CD4-positive, alpha-beta memory T cell (primary cell): ENCODE results near the gene GTF2F2. TPM values are rescaled to one million over a fixed set of nuclear protein-coding genes. Genes with fewer than 3 reads are reported as not detected.
A peak's percentile ranks its signal among the peaks of the same experiment; 100 is the strongest.

Source experiments
- CTCF ChIA-PET: fragments of 350-600 bp; sonication (Branson Sonifier 250); formaldehyde crosslinking; loops from one replicate; lab custom pipeline; 2021; ENCODE audit warnings: inconsistent platforms; ENCODE audit not compliant: partially characterized antibody; lab: Charles Lee
- POLR2A ChIA-PET: fragments of 350-600 bp; sonication (Branson Sonifier 250); formaldehyde crosslinking; loops from one replicate; lab custom pipeline; 2021; ENCODE audit not compliant: partially characterized antibody; lab: Charles Lee
- DNase-seq, 5 donors: peaks; one replicate each; pipeline versions ENCODE4 v3.0.0 to v3.0.0-alpha.2; 2020 to 2022; ENCODE audit warnings: mixed read lengths in 1 of 5
- H3K27ac ChIP-seq: one replicate; pipeline ENCODE4 v1.7.0; 2013; ENCODE audit warnings: low read depth, low read length
- H3K27me3 ChIP-seq: 2 replicates; pipeline ENCODE4 v1.7.0; 2013; ENCODE audit warnings: mild to moderate bottlenecking, low read length, moderate library complexity; ENCODE audit not compliant: insufficient read depth
- H3K36me3 ChIP-seq: 2 replicates; pipeline ENCODE4 v1.7.0; 2013; ENCODE audit warnings: mild to moderate bottlenecking, low read length, moderate library complexity; ENCODE audit not compliant: insufficient read depth
- H3K4me1 ChIP-seq: 2 replicates; pipeline ENCODE4 v1.7.0; 2013; ENCODE audit warnings: mild to moderate bottlenecking, low read length, moderate library complexity; ENCODE audit not compliant: insufficient read depth
- H3K4me3 ChIP-seq, 2 donors: one replicate each; pipeline ENCODE4 v1.7.0; 2013; ENCODE audit warnings: low read length in 2 of 2, mild to moderate bottlenecking in 1 of 2
- H3K9me3 ChIP-seq, 2 donors: one replicate each; pipeline ENCODE4 v1.7.0; 2013; ENCODE audit warnings: low read length in 2 of 2, control low read depth in 1 of 2; ENCODE audit not compliant: control insufficient read depth in 1 of 2
- H3K27ac Mint-ChIP-seq, 7 donors: one replicate each; pipeline ENCODE4 v1.8.0; 2020 to 2021; ENCODE audit warnings: mixed read lengths in 7 of 7, mild to moderate bottlenecking in 6 of 7, inconsistent platforms in 3 of 7, moderate library complexity in 3 of 7
- H3K27me3 Mint-ChIP-seq, 2 donors: one replicate each; pipeline ENCODE4 v1.8.0; 2020 to 2021; ENCODE audit warnings: mixed read lengths in 2 of 2
- H3K36me3 Mint-ChIP-seq, 2 donors: one replicate each; pipeline ENCODE4 v1.8.0; 2020 to 2021; ENCODE audit warnings: mixed read lengths in 2 of 2, inconsistent platforms in 1 of 2, mild to moderate bottlenecking in 1 of 2
- H3K4me1 Mint-ChIP-seq, 4 donors: one replicate each; pipeline ENCODE4 v1.8.0; 2020 to 2021; ENCODE audit warnings: mixed read lengths in 4 of 4, mild to moderate bottlenecking in 1 of 4
- H3K4me3 Mint-ChIP-seq, 8 donors: one replicate each; pipeline ENCODE4 v1.8.0; 2020 to 2021; ENCODE audit warnings: mixed read lengths in 8 of 8, mild to moderate bottlenecking in 7 of 8, moderate library complexity in 6 of 8, inconsistent platforms in 3 of 8
- H3K9me3 Mint-ChIP-seq, 8 donors: one replicate each; pipeline ENCODE4 v1.8.0; 2020 to 2021; ENCODE audit warnings: mixed read lengths in 8 of 8, mild to moderate bottlenecking in 5 of 8, inconsistent platforms in 3 of 8, moderate library complexity in 1 of 8
- intact Hi-C: fragments of 100-400 bp; cut with micrococcal nuclease; formaldehyde crosslinking; loops from one replicate; pipeline ENCODE4 v1.15.1; 2023
- polyA plus RNA-seq, 2 donors: library from polyadenylated mRNA; unstranded; fragments of 300-500 nt; fragmentation: Illumina TruSeq; gene quantifications; one replicate each; pipeline ENCODE4 v1.2.3, GENCODE V29; 2021
- total RNA-seq, 2 experiments: library from RNA; stranded (reverse); gene quantifications; one replicate each; pipeline ENCODE4 v1.2.3, GENCODE V29; 2021

GTF2F2 gene
- total and polyA plus RNA-seq, 4 experiments from 2014 or later: 7.9 to 14.7 (median 11.3) TPM

DNA sequence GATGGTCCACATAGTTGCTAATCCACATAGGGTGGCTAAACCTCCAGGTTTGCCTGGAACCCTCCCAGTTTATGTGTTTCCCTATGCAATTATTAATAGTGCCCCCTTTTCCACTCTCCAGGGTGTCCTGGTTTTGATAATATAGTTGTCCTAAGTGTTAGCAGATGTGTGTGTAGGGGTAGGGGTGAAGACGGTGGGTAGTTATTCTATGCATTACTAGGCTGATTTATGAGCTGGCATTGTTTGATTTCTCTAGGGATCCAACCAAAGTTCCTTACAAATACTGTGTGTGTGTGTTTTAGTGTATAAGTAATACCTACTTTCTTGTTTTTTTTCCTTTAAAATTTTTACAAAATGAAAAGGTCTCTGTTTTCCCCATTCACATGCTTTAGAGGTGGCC lies 21.1 kb downstream of the GTF2F2 start:
- Mint-ChIP-seq H3K9me3 (no peaks in the 10 kb centered on the region), H3K27ac (peak overlapping the region in 1 of 7 donors; percentile 50), H3K36me3 (peaks cover 25 to 28% of the 10 kb centered on the region in 2 donors), H3K27me3 (no peaks in the 10 kb centered on the region), H3K4me3 (no peak overlapping the region), H3K4me1 (peaks cover 14 to 29% (median 20%) of the 10 kb centered on the region in 4 donors)
- ChIA-PET POLR2A (no interaction called here), CTCF (interaction anchor here (1.5 kb wide), 1 partner anchor 19 kb away, joined by 3 read pairs; no protein-coding TSS in a partner anchor)
- DNase-seq: no peak
- no peaks in the 10 kb centered on the region for H3K9me3 ChIP-seq
- no peak overlapping the region for H3K4me3 ChIP-seq
- no peak overlapping the region for H3K27ac ChIP-seq
- H3K27me3 ChIP-seq: no peaks in the 10 kb centered on the region
- H3K4me1 ChIP-seq: no peaks in the 10 kb centered on the region
- intact Hi-C loops: no loop called here
- H3K36me3 ChIP-seq: peaks cover 22% of the 10 kb centered on the region

DNA sequence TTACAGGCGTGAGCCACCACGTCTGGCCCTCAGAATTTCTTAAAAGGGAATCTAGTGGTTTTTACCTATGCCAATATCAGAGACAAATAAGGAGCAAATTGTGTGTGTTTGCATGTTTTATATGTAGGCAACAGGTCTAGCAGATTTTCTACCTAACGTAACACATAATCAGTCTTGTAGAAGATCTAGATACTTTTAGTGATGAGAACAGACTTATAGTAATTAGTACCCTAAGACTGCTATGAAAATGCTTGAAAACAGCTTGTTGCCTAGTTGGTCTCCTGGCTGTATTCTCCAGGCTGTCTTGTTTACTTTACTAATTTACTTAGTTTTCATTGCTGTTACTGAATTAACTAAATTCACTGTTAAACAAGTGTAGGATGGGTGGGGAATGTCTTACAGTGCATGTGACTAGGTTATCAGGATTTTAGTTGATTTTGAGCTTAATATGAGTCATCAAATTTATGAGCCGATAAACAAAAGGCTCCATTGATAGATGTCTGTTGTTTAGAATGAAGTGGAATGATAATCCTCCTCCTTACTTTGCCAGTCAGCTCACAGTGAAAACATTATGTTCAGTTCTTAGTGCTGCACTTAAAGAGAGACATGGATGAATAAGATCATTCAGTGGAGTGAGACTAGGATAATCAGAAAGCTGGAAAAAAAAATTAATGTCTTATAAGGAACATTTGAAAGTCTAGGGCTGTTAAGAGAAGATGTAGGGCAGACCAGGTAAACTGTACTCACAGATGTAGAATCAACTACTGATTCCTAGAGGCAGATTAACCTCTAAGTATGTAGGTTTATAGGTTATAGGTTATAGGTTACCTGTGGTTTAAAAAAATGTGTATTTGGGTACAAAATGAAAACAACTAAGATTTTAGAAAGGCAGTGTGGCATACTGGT lies 22.4 kb downstream of the GTF2F2 start:
- H3K4me3 ChIP-seq: no peak overlapping the region
- H3K9me3 ChIP-seq: no peaks in the 10 kb centered on the region
- Mint-ChIP-seq H3K4me3 (no peak overlapping the region), H3K27ac (peak overlapping the region in 1 of 7 donors; percentile 2), H3K9me3 (no peaks in the 10 kb centered on the region), H3K27me3 (no peaks in the 10 kb centered on the region), H3K36me3 (peaks cover 25 to 28% of the 10 kb centered on the region in 2 donors), H3K4me1 (peaks cover 16 to 41% (median 25%) of the 10 kb centered on the region in 4 donors)
- no peak for DNase-seq
- intact Hi-C loops: no loop called here
- H3K27ac ChIP-seq: no peak overlapping the region
- CTCF ChIA-PET: no interaction called here
- POLR2A ChIA-PET: no interaction called here
- H3K36me3 ChIP-seq: peaks cover 22% of the 10 kb centered on the region
- H3K27me3 ChIP-seq: no peaks in the 10 kb centered on the region
- no peaks in the 10 kb centered on the region for H3K4me1 ChIP-seq

- POLR2A ChIA-PET: no interaction called here
- CTCF ChIA-PET: no interaction called here
These were observed 23.0 kb downstream of the GTF2F2 start for GRCh38 chr13:45143346-45143751.

GRCh38 chr13:45149964-45150363 lies 29.7 kb downstream of the GTF2F2 start:
- Mint-ChIP-seq H3K9me3 (no peaks in the 10 kb centered on the region), H3K27ac (no peak overlapping the region), H3K4me1 (peaks cover 11 to 25% (median 15%) of the 10 kb centered on the region in 4 donors), H3K4me3 (no peak overlapping the region), H3K27me3 (no peaks in the 10 kb centered on the region), H3K36me3 (peaks cover 18 to 20% of the 10 kb centered on the region in 2 donors)
- Histone ChIP-seq H3K4me3 (no peak overlapping the region), H3K4me1 (no peaks in the 10 kb centered on the region), H3K27ac (no peak overlapping the region), H3K27me3 (no peaks in the 10 kb centered on the region), H3K9me3 (no peaks in the 10 kb centered on the region), H3K36me3 (no peaks in the 10 kb centered on the region)
- ChIA-PET CTCF (no interaction called here), POLR2A (no interaction called here)
- intact Hi-C loops: no loop called here
- no peak for DNase-seq

More at GRCh38 chr13:45143346-45143751, 23.0 kb downstream of the GTF2F2 start:
- intact Hi-C loops: no loop called here
- peak overlapping the region in 1 of 7 donors; percentile 56 for H3K27ac Mint-ChIP-seq
- peaks cover 19 to 21% of the 10 kb centered on the region in 2 donors for H3K36me3 Mint-ChIP-seq
- H3K27me3 Mint-ChIP-seq: no peaks in the 10 kb centered on the region
- H3K4me1 ChIP-seq: no peaks in the 10 kb centered on the region
- H3K36me3 ChIP-seq: peaks cover 17% of the 10 kb centered on the region
- H3K27ac ChIP-seq: no peak overlapping the region
- DNase-seq: no peak
- H3K27me3 ChIP-seq: no peaks in the 10 kb centered on the region
- H3K4me3 Mint-ChIP-seq: no peak overlapping the region
- H3K9me3 Mint-ChIP-seq: no peaks in the 10 kb centered on the region
- H3K4me1 Mint-ChIP-seq: peaks cover 16 to 44% (median 25%) of the 10 kb centered on the region in 4 donors
- no peaks in the 10 kb centered on the region for H3K9me3 ChIP-seq
- no peak overlapping the region for H3K4me3 ChIP-seq

DNA sequence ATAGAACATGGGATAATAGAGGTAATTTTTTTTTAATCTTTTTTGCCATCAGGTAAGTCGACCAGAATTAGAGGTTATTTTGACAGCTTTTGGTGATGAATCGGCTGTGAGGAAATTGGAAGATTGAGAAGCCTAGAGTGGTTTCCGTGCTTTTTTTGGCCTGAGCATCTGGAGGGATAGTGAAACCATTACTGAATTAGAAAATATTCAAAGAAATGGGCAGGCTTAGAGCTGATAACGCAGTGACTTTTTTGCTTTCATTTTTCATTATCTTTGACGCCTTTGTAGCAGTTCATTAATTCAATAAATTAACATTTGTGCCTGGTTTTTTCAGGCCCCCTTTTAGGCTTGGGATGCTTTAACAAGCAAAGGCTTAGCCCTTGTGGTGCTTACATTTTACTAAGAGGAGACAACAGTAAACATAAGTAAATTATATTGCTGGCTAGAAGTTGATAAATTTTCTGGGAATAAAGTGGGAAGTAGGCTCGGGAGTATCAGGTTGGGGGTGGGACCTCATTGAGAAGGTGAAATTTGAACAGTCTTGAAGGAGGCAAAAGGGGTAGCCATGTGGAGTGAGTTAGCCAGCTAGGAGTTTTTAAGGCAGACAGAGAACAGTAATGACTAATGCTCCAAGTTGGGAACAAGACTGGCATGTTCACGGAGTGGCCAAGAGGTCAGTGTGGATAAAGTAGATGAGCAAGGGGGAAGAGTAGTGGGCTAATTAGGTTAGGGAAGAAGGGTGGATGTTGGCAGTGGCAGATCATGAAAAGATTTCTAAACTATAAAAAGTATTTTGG lies 36.5 kb downstream of the GTF2F2 start:
- Mint-ChIP-seq H3K9me3 (no peaks in the 10 kb centered on the region), H3K4me3 (no peak overlapping the region), H3K4me1 (peaks cover 0 to 1% (median 0%) of the 10 kb centered on the region in 4 donors), H3K36me3 (peaks cover 58 to 62% of the 10 kb centered on the region in 2 donors), H3K27me3 (no peaks in the 10 kb centered on the region), H3K27ac (peak overlapping the region in 2 of 7 donors; percentile 51 to 54)
- ChIA-PET CTCF (interaction anchor here (1.5 kb wide), 2 partner anchors 10 to 25 kb away, joined by 3 read pairs; no protein-coding TSS in a partner anchor), POLR2A (interaction anchor here (0.6 kb wide), 1 partner anchor 8 kb away, joined by 4 read pairs; no protein-coding TSS in a partner anchor)
- DNase-seq: no peak
- Histone ChIP-seq H3K4me1 (no peaks in the 10 kb centered on the region), H3K36me3 (no peaks in the 10 kb centered on the region), H3K27me3 (no peaks in the 10 kb centered on the region), H3K9me3 (no peaks in the 10 kb centered on the region), H3K27ac (no peak overlapping the region), H3K4me3 (no peak overlapping the region)
- intact Hi-C loops: no loop called here

DNA sequence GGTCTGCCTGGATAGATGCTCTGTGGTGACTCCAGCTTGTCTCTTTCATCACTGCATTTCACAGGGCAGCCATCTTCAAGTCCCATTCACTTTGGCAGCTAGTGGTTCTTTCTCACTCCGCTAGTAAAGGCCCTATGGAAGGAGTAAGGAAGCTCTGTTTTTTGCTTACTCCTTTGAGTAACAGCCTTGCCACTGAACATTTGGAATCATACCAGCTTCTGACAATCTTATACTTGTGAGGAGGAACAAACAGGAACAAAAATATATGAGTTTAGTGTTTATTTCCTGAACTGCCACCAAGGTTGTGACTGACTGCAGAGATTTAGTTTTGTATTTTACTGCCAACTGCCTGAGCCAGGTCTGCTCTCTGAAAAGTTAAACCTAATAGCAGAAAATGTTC lies 41.9 kb downstream of the GTF2F2 start:
- POLR2A ChIA-PET: no interaction called here
- H3K4me3 Mint-ChIP-seq: no peak overlapping the region
- no peak for DNase-seq
- intact Hi-C loops: no loop called here
- H3K36me3 Mint-ChIP-seq: peaks cover 36 to 41% of the 10 kb centered on the region in 2 donors
- H3K9me3 Mint-ChIP-seq: no peaks in the 10 kb centered on the region
- no peaks in the 10 kb centered on the region for H3K4me1 ChIP-seq
- no peaks in the 10 kb centered on the region for H3K9me3 ChIP-seq
- H3K4me3 ChIP-seq: no peak overlapping the region
- H3K27me3 ChIP-seq: no peaks in the 10 kb centered on the region
- H3K27ac Mint-ChIP-seq: no peak overlapping the region
- peaks cover 2% of the 10 kb centered on the region for H3K36me3 ChIP-seq
- H3K4me1 Mint-ChIP-seq: no peaks in the 10 kb centered on the region
- H3K27me3 Mint-ChIP-seq: no peaks in the 10 kb centered on the region
- CTCF ChIA-PET: no interaction called here
- no peak overlapping the region for H3K27ac ChIP-seq

GRCh38 chr13:45162821-45163220 lies 42.5 kb downstream of the GTF2F2 start:
- no peak for DNase-seq
- no peak overlapping the region for H3K27ac Mint-ChIP-seq
- ChIA-PET POLR2A (no interaction called here), CTCF (interaction anchor here (0.7 kb wide), 1 partner anchor 116 kb away, joined by 3 read pairs; no protein-coding TSS in a partner anchor)
- H3K36me3 ChIP-seq: peaks cover 2% of the 10 kb centered on the region
- H3K4me1 Mint-ChIP-seq: no peaks in the 10 kb centered on the region
- H3K4me1 ChIP-seq: no peaks in the 10 kb centered on the region
- no peak overlapping the region for H3K27ac ChIP-seq
- peaks cover 33 to 40% of the 10 kb centered on the region in 2 donors for H3K36me3 Mint-ChIP-seq
- no peaks in the 10 kb centered on the region for H3K27me3 ChIP-seq
- H3K4me3 ChIP-seq: no peak overlapping the region
- no peaks in the 10 kb centered on the region for H3K9me3 Mint-ChIP-seq
- no peaks in the 10 kb centered on the region for H3K9me3 ChIP-seq
- H3K4me3 Mint-ChIP-seq: no peak overlapping the region
- H3K27me3 Mint-ChIP-seq: no peaks in the 10 kb centered on the region
- intact Hi-C loops: no loop called here
